MM.1S (cell line): ENCODE results near the gene DGCR8.

Experiments
- DNase-seq: peaks from one replicate; pipeline ENCODE4 v3.0.0-alpha.2; 2015
- H2AFZ ChIP-seq: fragments of 300-600 bp; sonication (generic); 2 replicates; pipeline ENCODE4 v1.6.0; 2016; ENCODE audit warnings: antibody characterized with exemption, low read length
- H3F3A ChIP-seq: fragments of 300-600 bp; sonication (generic); 2 replicates; pipeline ENCODE4 v1.6.1; 2016; ENCODE audit warnings: mild to moderate bottlenecking, antibody characterized with exemption, low read length, moderate library complexity, mixed read lengths; ENCODE audit not compliant: insufficient read depth
- H3K27ac ChIP-seq: fragments of 300-600 bp; sonication (generic); 2 replicates; pipeline ENCODE4 v1.5.1; 2016; ENCODE audit warnings: mild to moderate bottlenecking, low read length
- H3K27me3 ChIP-seq: fragments of 300-600 bp; sonication (generic); replicated peaks from 2 replicates; pipeline ENCODE4 v1.6.0; 2016; ENCODE audit warnings: low read length; ENCODE audit not compliant: insufficient read depth
- H3K36me3 ChIP-seq: fragments of 300-600 bp; sonication (generic); replicated peaks from 2 replicates; pipeline ENCODE4 v1.6.1; 2016; ENCODE audit warnings: mild to moderate bottlenecking, low read length, mixed read lengths; ENCODE audit not compliant: insufficient read depth
- H3K4me1 ChIP-seq: fragments of 300-600 bp; sonication (generic); 2 replicates; pipeline ENCODE4 v1.6.1; 2016; ENCODE audit warnings: low read length, mixed read lengths
- H3K4me2 ChIP-seq: fragments of 300-600 bp; sonication (generic); 2 replicates; pipeline ENCODE4 v1.6.0; 2016; ENCODE audit warnings: low read depth, low read length
- H3K4me3 ChIP-seq: fragments of 300-600 bp; sonication (generic); 2 replicates; pipeline ENCODE4 v1.5.1; 2016; ENCODE audit warnings: low read length, mixed read lengths
- H3K79me2 ChIP-seq: fragments of 300-600 bp; sonication (generic); 2 replicates; pipeline ENCODE4 v1.6.1; 2016; ENCODE audit warnings: mixed run types, low read length, mixed read lengths
- H3K9ac ChIP-seq: fragments of 300-600 bp; sonication (generic); 2 replicates; pipeline ENCODE4 v1.6.1; 2016; ENCODE audit warnings: low read length, mixed read lengths
- H3K9me2 ChIP-seq: fragments of 300-600 bp; sonication (generic); replicated peaks from 2 replicates; pipeline ENCODE4 v1.6.1; 2016; ENCODE audit warnings: mild to moderate bottlenecking, low read length, mixed read lengths; ENCODE audit not compliant: insufficient read depth
- H3K9me3 ChIP-seq: fragments of 300-600 bp; sonication (generic); replicated peaks from 2 replicates; pipeline ENCODE4 v1.6.1; 2016; ENCODE audit warnings: mild to moderate bottlenecking, low read length, mixed read lengths; ENCODE audit not compliant: insufficient read depth
- H4K20me1 ChIP-seq: fragments of 300-600 bp; sonication (generic); 2 replicates; pipeline ENCODE4 v1.6.1; 2016; ENCODE audit warnings: mild to moderate bottlenecking, low read length, moderate library complexity, mixed read lengths; ENCODE audit not compliant: insufficient read depth
- CTCF ChIP-seq: fragments of 300-600 bp; sonication (generic); IDR thresholded peaks from 2 replicates; pipeline ENCODE4 v1.5.1; 2016; ENCODE audit warnings: antibody characterized with exemption, low read length, mixed read lengths
- EZH2 ChIP-seq: fragments of 300-600 bp; sonication (generic); optimal IDR thresholded peaks from 2 replicates; pipeline ENCODE3; 2017; ENCODE audit warnings: low read depth, mild to moderate bottlenecking, antibody characterized with exemption, low read length, mixed read lengths
- EZH2phosphoT487 ChIP-seq: fragments of 300-600 bp; sonication (generic); IDR thresholded peaks from 2 replicates; pipeline ENCODE4 v1.6.1; 2018; ENCODE audit warnings: antibody characterized with exemption, low read length

Gene DGCR8

GRCh38 chr22:20069331-20070042 is 10.6 kb upstream of the DGCR8 start:
- DNase-seq = no peak

GRCh38 chr22:20071524-20071972 is 8.5 kb upstream of the DGCR8 start:
- Histone ChIP-seq H3K9me3 (no peaks in the 10 kb centered on the region), H2AFZ (no peak overlapping the region), H3K27ac (no peak overlapping the region), H3K9ac (no peak overlapping the region), H3K27me3 (no peaks in the 10 kb centered on the region), H3K36me3 (no peaks in the 10 kb centered on the region), H3K9me2 (no peaks in the 10 kb centered on the region), H4K20me1 (no peaks in the 10 kb centered on the region), H3F3A (no peaks in the 10 kb centered on the region), H3K4me2 (no peak overlapping the region), H3K4me1 (no peaks in the 10 kb centered on the region), H3K79me2 (no peaks in the 10 kb centered on the region), H3K4me3 (no peak overlapping the region)
- DNase-seq = no peak
- no peak for TF ChIP-seq EZH2
- no peak for TF ChIP-seq CTCF

More at GRCh38 chr22:20069331-20070042, 10.6 kb upstream of the DGCR8 start:
- no peaks in the 10 kb centered on the region for H3K9me3 ChIP-seq
- no peaks in the 10 kb centered on the region for H3K36me3 ChIP-seq
- H3K4me2 ChIP-seq = no peak overlapping the region
- H3K4me3 ChIP-seq = no peak overlapping the region
- TF ChIP-seq EZH2phosphoT487 (no peak), EZH2 (no peak), CTCF (no peak)
- no peaks in the 10 kb centered on the region for H4K20me1 ChIP-seq
- H3K27me3 ChIP-seq = no peaks in the 10 kb centered on the region
- H3K79me2 ChIP-seq = no peaks in the 10 kb centered on the region
- no peak overlapping the region for H3K9ac ChIP-seq
- no peaks in the 10 kb centered on the region for H3K4me1 ChIP-seq
- no peaks in the 10 kb centered on the region for H3F3A ChIP-seq
- H2AFZ ChIP-seq = no peak overlapping the region
- H3K27ac ChIP-seq = no peak overlapping the region
- no peaks in the 10 kb centered on the region for H3K9me2 ChIP-seq

- no peaks in the 10 kb centered on the region for H3F3A ChIP-seq
- no peak for DNase-seq
- no peaks in the 10 kb centered on the region for H3K27me3 ChIP-seq
- no peak overlapping the region for H3K4me2 ChIP-seq
- no peaks in the 10 kb centered on the region for H3K9me3 ChIP-seq
- no peak overlapping the region for H3K27ac ChIP-seq
- no peak overlapping the region for H3K4me3 ChIP-seq
- H3K79me2 ChIP-seq = peaks cover 14% of the 10 kb centered on the region
- H2AFZ ChIP-seq = no peak overlapping the region
- H3K4me1 ChIP-seq = peaks cover 6% of the 10 kb centered on the region; the same call in 1 of the 2 replicates
- no peaks in the 10 kb centered on the region for H4K20me1 ChIP-seq
- no peak for TF ChIP-seq EZH2
- no peak for TF ChIP-seq CTCF
- no peak for TF ChIP-seq EZH2phosphoT487
- H3K36me3 ChIP-seq = no peaks in the 10 kb centered on the region
- H3K9ac ChIP-seq = no peak overlapping the region
- no peaks in the 10 kb centered on the region for H3K9me2 ChIP-seq
Measured at GRCh38 chr22:20076627-20077172, 3.3 kb upstream of the DGCR8 start.
